Left ventricle myocardium inferior (tissue), 1 donor: ENCODE measurements around the gene MYH11. TPM values are rescaled to one million over a fixed set of nuclear protein-coding genes. Genes with fewer than 3 reads are reported as not detected.

Source experiments
- DNase-seq: peaks from one replicate; pipeline ENCODE4 v3.0.0-alpha.2; 2020
- H3K27ac ChIP-seq: fragments of 200-600 bp; replicated peaks from 2 replicates; pipeline ENCODE4 v1.8.0; 2021
- H3K27me3 ChIP-seq: fragments of 200-600 bp; 2 replicates; pipeline ENCODE4 v1.8.0; 2021; ENCODE audit warnings: low read depth
- H3K36me3 ChIP-seq: fragments of 200-600 bp; 2 replicates; pipeline ENCODE4 v1.8.0; 2021
- H3K4me1 ChIP-seq: fragments of 200-600 bp; 2 replicates; pipeline ENCODE4 v1.8.0; 2021
- H3K4me3 ChIP-seq: fragments of 200-600 bp; 2 replicates; pipeline ENCODE4 v1.8.0; 2021; ENCODE audit warnings: mild to moderate bottlenecking, moderate library complexity
- H3K9me3 ChIP-seq: fragments of 200-600 bp; replicated peaks from 2 replicates; pipeline ENCODE4 v1.8.0; 2021
- intact Hi-C: fragments of 100-400 bp; cut with micrococcal nuclease; formaldehyde crosslinking; loops from one replicate; pipeline ENCODE4 v1.11.0; 2022
- total RNA-seq: library from RNA; stranded (reverse); fragmentation: NEBNext Ultra II Directional; extraction: Animal tissue kit (Norgen Biotek cat#: 25700); gene quantifications from one replicate; pipeline ENCODE4 v1.2.1, GENCODE V29; 2021
- TF ChIP-seq, protein P1 (sequence below): fragments of 200-600 bp; IDR thresholded peaks from 2 replicates; pipeline ENCODE4 v1.8.0; 2021; ENCODE audit warnings: antibody characterized with exemption, mild to moderate bottlenecking, borderline replicate concordance
- donor health status: DM: no; HTN: yes; CAD: no; lungs with severe emphysema.

MYH11 gene
- total RNA-seq, 1 donor from 2014 or later, result 15.6 TPM

DNA sequence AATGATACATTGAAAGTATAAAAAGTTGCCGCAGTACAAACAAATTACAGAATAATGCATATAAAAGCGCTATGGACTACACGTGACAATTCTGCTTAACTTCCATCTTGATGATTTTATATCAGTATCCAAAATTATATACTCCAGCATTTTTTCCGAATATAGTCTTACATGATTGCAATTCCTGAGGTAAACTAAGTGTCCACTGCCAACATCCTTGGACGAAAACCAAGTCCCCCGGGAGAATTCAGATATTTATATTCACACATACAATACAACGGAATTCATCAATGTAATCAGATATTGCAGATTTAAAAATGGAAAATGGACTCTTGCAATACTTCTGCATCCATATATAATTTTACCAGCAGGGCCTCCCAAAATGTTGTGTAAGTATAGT is 8.9 kb upstream of the MYH11 start:
- H3K4me3 ChIP-seq, result no peak overlapping the region
- H3K9me3 ChIP-seq, result no peaks in the 10 kb centered on the region
- intact Hi-C loops, result no loop called here
- H3K4me1 ChIP-seq, result no peaks in the 10 kb centered on the region
- H3K27me3 ChIP-seq, result no peaks in the 10 kb centered on the region
- no peak for DNase-seq
- H3K36me3 ChIP-seq, result peaks cover 59% of the 10 kb centered on the region
- TF ChIP-seq, protein P1, sequence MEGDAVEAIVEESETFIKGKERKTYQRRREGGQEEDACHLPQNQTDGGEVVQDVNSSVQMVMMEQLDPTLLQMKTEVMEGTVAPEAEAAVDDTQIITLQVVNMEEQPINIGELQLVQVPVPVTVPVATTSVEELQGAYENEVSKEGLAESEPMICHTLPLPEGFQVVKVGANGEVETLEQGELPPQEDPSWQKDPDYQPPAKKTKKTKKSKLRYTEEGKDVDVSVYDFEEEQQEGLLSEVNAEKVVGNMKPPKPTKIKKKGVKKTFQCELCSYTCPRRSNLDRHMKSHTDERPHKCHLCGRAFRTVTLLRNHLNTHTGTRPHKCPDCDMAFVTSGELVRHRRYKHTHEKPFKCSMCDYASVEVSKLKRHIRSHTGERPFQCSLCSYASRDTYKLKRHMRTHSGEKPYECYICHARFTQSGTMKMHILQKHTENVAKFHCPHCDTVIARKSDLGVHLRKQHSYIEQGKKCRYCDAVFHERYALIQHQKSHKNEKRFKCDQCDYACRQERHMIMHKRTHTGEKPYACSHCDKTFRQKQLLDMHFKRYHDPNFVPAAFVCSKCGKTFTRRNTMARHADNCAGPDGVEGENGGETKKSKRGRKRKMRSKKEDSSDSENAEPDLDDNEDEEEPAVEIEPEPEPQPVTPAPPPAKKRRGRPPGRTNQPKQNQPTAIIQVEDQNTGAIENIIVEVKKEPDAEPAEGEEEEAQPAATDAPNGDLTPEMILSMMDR, result no peak
- H3K27ac ChIP-seq, result no peak overlapping the region

DNA sequence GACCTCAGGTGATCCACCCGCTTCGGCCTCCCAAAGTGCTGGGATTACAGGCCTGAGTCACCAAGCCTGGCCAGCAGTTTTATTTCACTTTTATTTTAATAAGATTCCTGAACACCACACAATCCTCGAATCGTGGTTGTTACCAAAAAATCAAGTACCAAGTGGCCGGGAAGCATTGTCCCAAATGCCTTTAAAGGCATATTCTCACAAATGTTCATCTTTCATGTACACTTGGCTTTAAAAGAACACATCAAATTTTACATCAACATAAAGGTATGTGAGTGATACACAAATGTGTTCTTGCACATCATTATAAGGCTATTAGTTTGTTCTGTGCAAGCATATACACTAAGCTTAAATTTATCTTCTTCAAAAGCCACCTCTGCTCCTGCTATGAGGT is 8.1 kb upstream of the MYH11 start:
- TF ChIP-seq, protein P1, result no peak

DNA sequence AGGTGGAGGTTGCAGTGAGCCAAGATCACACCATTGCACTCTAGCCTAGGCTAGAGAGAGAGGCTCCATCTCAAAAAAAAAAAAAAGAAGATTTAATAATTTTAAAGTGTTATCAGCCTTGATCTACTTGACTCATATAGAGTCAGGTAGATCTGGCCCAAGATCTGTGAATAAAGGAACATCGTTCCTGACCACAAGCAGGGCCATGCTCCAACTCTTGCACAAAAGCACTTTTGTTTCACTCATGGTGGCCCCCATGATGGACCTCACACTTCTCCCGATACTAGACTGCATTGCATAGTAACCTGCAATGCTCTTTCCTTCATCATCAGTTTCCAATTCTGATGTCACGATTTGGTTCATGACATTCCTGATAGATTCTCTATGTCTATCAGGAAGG is 5.2 kb upstream of the MYH11 start:
- intact Hi-C loops, result no loop called here
- Histone ChIP-seq H3K27me3 (peaks cover 18% of the 10 kb centered on the region), H3K36me3 (peaks cover 23% of the 10 kb centered on the region), H3K27ac (no peak overlapping the region), H3K4me3 (no peak overlapping the region), H3K9me3 (no peaks in the 10 kb centered on the region), H3K4me1 (peaks cover 13% of the 10 kb centered on the region)
- no peak for DNase-seq
- TF ChIP-seq, protein P1, result no peak

More for the DNA sequence above, 8.1 kb upstream of the MYH11 start:
- Histone ChIP-seq H3K27me3 (no peaks in the 10 kb centered on the region), H3K4me3 (no peak overlapping the region), H3K4me1 (no peaks in the 10 kb centered on the region), H3K36me3 (peaks cover 51% of the 10 kb centered on the region), H3K9me3 (no peaks in the 10 kb centered on the region), H3K27ac (no peak overlapping the region)
- intact Hi-C loops, result no loop called here
- DNase-seq, result no peak

DNA sequence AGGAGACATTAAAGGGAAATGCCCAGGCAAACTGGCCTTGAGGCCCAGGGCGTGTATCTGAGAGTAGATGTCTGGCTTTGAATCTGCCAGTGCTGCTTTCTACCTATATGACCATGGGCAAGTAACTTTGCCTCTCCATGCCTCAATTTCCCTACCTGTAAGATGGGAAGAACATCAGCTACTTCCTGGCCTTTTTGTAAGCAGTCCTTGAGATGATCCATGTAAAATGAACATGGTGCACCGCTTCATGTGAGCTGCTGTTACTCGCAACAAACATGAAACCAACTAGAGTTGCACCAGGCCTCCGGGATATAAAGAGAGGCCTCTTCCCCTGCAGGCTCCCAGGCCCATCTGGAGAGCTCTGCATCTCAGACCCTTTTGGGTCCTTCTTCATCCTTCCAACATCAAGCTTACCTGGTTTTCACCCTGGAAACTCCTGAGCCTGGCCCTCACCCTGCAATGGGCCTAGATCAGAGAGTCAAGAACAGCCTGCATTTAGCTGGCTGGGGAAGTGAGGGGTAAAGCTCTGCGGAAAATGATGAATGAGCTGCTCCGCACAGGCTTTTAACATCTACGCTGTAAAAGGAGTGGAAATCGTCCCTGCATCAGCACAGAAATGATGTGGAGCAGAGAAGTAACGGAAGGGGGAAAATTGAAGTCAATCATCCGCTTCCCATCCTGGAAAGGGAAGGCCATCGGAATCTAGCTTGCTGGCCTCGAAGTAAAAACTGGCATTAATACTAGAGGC is 2.3 kb upstream of the MYH11 start:
- TF ChIP-seq, protein P1, result no peak
- H3K4me3 ChIP-seq, result no peak overlapping the region
- peaks cover 17% of the 10 kb centered on the region for H3K4me1 ChIP-seq
- peak overlapping the region; percentile 66 for H3K27ac ChIP-seq
- H3K27me3 ChIP-seq, result peaks cover 47% of the 10 kb centered on the region
- no peak for DNase-seq
- intact Hi-C loops, result no loop called here
- H3K36me3 ChIP-seq, result no peaks in the 10 kb centered on the region
- H3K9me3 ChIP-seq, result no peaks in the 10 kb centered on the region

DNA sequence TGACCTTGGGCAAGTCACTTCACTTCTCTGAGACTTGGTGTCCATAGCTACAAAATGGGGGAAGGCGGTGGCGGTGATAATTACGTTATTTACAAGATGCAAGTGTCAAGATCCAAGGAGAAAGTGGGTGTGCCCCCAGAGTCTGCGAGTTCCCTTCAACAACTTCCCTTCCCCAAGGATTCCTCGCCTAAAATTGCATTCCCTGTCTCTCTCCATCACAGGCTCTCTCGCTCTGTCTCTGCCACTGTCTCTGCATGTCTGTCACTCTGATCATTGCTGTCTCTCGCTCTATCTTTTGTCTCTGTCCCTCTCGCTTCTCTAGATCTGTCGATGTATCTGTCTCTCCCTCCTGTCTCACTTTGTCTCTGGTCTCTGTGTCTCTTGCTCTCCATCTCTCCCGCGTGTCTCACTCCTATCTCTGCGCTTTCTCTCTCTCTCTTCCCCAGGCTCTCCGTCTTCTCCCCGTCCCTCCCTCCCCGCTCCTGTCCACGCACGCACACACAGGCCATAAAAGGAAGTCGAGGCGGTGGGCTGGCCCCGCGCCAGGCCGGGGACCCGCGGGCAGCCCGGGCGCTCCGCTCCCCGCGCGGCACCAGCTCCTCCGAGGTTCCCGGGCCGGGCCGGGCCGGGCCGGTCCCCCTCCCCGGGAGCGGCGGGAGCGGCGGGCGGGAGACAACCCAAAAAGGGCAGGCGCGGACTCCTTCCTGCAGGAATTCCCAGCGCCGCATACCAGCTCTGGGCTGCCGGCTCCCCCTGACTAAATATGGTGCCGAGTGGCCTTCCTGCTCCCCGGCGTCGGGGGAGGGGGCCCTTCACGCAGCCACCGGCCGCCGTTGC is 1.1 kb upstream of the MYH11 start:
- peaks cover 17% of the 10 kb centered on the region for H3K4me1 ChIP-seq
- H3K9me3 ChIP-seq, result no peaks in the 10 kb centered on the region
- intact Hi-C loops, result no loop called here
- H3K27me3 ChIP-seq, result peaks cover 59% of the 10 kb centered on the region
- H3K36me3 ChIP-seq, result no peaks in the 10 kb centered on the region
- H3K4me3 ChIP-seq, result peak overlapping the region; percentile 62
- DNase-seq, result peak; percentile 35
- H3K27ac ChIP-seq, result peak overlapping the region; percentile 66
- TF ChIP-seq, protein P1, result no peak
